ENCODE results near the gene GARIN5B.

DNA sequence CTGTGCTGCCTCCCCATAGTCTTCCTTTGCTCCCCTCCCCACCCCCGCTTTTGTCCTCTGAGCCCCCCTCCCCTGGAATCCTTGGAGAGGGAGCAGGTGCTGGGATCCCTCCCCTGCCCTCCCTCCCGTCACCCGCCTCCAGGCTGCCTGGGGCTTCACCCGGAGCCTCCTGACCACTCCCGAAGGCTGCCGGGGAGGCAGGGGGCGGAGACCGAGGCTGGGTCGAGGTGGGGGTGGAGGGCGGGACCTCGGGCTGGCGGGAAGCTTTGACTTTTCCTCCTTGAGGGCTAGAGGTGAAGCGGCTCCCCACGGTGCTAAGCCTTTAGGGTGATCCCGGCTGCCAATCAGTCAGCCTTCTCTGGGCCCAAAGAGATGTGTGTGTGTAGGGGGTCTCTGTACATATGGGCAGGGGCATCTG lies 21.9 kb downstream of the GARIN5B start:
- TF ChIP-seq, protein P1, sequence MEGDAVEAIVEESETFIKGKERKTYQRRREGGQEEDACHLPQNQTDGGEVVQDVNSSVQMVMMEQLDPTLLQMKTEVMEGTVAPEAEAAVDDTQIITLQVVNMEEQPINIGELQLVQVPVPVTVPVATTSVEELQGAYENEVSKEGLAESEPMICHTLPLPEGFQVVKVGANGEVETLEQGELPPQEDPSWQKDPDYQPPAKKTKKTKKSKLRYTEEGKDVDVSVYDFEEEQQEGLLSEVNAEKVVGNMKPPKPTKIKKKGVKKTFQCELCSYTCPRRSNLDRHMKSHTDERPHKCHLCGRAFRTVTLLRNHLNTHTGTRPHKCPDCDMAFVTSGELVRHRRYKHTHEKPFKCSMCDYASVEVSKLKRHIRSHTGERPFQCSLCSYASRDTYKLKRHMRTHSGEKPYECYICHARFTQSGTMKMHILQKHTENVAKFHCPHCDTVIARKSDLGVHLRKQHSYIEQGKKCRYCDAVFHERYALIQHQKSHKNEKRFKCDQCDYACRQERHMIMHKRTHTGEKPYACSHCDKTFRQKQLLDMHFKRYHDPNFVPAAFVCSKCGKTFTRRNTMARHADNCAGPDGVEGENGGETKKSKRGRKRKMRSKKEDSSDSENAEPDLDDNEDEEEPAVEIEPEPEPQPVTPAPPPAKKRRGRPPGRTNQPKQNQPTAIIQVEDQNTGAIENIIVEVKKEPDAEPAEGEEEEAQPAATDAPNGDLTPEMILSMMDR (IDR thresholded peaks at IDR 0.05), result no peak
- TF ChIP-seq POLR2A (IDR thresholded peaks at IDR 0.05), result no peak
